NCI-H2029 treated with DMSO at 0.1 percent for 48 hours (cell line): ENCODE results near the gene ZNF837.
"Not testable (repeated sequence)": the region's sequence is repeated elsewhere in the genome, so short reads cannot be mapped to it uniquely, and the experiment has no call there.

Source experiments
- DNase-seq: peaks from one replicate; lab custom pipeline; 2025; lab: John Stamatoyannopoulos, UW

ZNF837 gene

GRCh38 chr19:58395979-58396627, 15.3 kb upstream of the ZNF837 start:
- DNase-seq = no peak

- DNase-seq = no peak
These were observed 14.6 kb upstream of the ZNF837 start, which contains the start of gene RNF225 for GRCh38 chr19:58395220-58395978. RNF225 (plus strand) TSS chr19:58395656; CDS start chr19:58396090, 434 bp downstream.

- DNase-seq = no peak
These were observed 14.0 kb upstream of the ZNF837 start for GRCh38 chr19:58394821-58395219.

- DNase-seq = no peak
These were observed 12.8 kb upstream of the ZNF837 start for GRCh38 chr19:58393725-58394033.

GRCh38 chr19:58392945-58393724, 12.3 kb upstream of the ZNF837 start:
- DNase-seq = no peak

- DNase-seq = no peak
These were observed 7.3 kb upstream of the ZNF837 start for GRCh38 chr19:58388175-58388526.

GRCh38 chr19:58387338-58388174, 6.7 kb upstream of the ZNF837 start:
- DNase-seq = no peak

- DNase-seq = peak; percentile 96
These were observed 5.9 kb upstream of the ZNF837 start, which contains the start of gene RPS5 for GRCh38 chr19:58386576-58387337. RPS5 (plus strand) TSS chr19:58387269; CDS start chr19:58388138, 869 bp downstream.

- no peak for DNase-seq
These were observed 5.2 kb upstream of the ZNF837 start for GRCh38 chr19:58385891-58386575.

GRCh38 chr19:58385313-58385890, 4.6 kb upstream of the ZNF837 start:
- no peak for DNase-seq

- no peak for DNase-seq
These were observed 2.3 kb upstream of the ZNF837 start for GRCh38 chr19:58382997-58383603.

GRCh38 chr19:58381460-58382212, 806 bp upstream of the ZNF837 start:
- no peak for DNase-seq

GRCh38 chr19:58380037-58380661, 681 bp downstream of the ZNF837 start:
- DNase-seq = no peak

- DNase-seq = no peak
These were observed 1.6 kb downstream of the ZNF837 start for GRCh38 chr19:58379246-58379645.

- not testable (repeated sequence) for DNase-seq
These were observed 4.1 kb downstream of the ZNF837 start for GRCh38 chr19:58376724-58377123.

GRCh38 chr19:58374200-58374599, 6.6 kb downstream of the ZNF837 start:
- DNase-seq = no peak

GRCh38 chr19:58372311-58373133, 8.3 kb downstream of the ZNF837 start:
- DNase-seq = no peak
